Brain microvascular endothelial cell (primary cell): Measurements from ENCODE around the gene RIPOR3.

Source experiments
- DNase-seq: peaks from one replicate; pipeline ENCODE4 v3.0.0-alpha.2; 2020
- H3K27ac ChIP-seq: fragments of 250-450 bp; sonication (Bioruptor Pico); 2 replicates; pipeline ENCODE4 v1.5.1; 2020; ENCODE audit warnings: mild to moderate bottlenecking, moderate library complexity
- H3K27me3 ChIP-seq: fragments of 250-450 bp; sonication (Bioruptor Pico); replicated peaks from 2 replicates; pipeline ENCODE4 v1.5.1; 2020; ENCODE audit warnings: mild to moderate bottlenecking
- H3K36me3 ChIP-seq: fragments of 250-450 bp; sonication (Bioruptor Pico); replicated peaks from 2 replicates; pipeline ENCODE4 v1.5.1; 2020; ENCODE audit warnings: mild to moderate bottlenecking
- H3K4me3 ChIP-seq: 2 replicates; pipeline ENCODE4 v1.5.1; 2011; ENCODE audit warnings: low read depth, mild to moderate bottlenecking, control low read depth, low read length, moderate library complexity
- in situ Hi-C: cut with HindIII; loops from 2 replicates; pipeline ENCODE4 v1.10.0; 2017; ENCODE audit warnings: low sequenced_read_pairs, low pct_ligation_motif_present
- TF ChIP-seq, protein P1 (sequence below): IDR thresholded peaks from 2 replicates; pipeline ENCODE4 v1.5.1; 2011; ENCODE audit warnings: low read depth, mild to moderate bottlenecking, moderate library complexity, low read length, control low read depth, inconsistent platforms; ENCODE audit errors: missing control alignments

Gene RIPOR3

DNA sequence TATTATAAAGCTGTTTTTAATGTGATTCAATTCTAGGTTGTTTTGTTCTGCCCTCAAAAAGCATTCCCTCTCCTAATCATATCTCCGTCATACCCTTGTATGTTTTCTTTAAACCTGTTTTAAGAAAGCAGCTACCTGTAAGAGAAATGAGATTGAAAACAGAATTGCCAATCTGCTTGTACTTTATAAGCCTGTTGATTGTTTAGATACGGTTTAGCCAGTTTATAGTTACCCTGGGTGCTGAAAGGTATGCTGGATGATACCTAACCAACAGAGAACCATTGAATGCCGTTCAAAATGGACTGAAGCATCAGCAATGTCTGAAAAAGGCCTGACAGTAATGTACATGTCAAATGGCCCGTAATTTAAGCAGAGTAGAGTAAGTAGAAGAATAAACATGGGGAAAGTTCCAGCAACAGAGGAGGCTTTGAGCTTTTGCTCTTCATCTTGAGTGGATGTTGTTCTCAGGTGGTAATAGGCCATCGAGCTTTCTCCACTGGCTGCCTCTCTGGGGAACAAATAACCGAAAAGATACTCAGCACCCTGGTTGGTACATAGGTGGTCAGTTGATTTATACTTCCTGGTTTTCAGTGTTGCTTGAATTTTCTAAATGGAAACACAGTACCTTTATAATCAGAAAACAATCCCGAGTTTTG, 153.7 kb downstream of the RIPOR3 start:
- in situ Hi-C loops, result no loop called here
- Histone ChIP-seq H3K4me3 (no peak overlapping the region), H3K27ac (no peak overlapping the region), H3K27me3 (no peaks in the 10 kb centered on the region), H3K36me3 (peaks cover 4% of the 10 kb centered on the region)
- TF ChIP-seq, protein P1, sequence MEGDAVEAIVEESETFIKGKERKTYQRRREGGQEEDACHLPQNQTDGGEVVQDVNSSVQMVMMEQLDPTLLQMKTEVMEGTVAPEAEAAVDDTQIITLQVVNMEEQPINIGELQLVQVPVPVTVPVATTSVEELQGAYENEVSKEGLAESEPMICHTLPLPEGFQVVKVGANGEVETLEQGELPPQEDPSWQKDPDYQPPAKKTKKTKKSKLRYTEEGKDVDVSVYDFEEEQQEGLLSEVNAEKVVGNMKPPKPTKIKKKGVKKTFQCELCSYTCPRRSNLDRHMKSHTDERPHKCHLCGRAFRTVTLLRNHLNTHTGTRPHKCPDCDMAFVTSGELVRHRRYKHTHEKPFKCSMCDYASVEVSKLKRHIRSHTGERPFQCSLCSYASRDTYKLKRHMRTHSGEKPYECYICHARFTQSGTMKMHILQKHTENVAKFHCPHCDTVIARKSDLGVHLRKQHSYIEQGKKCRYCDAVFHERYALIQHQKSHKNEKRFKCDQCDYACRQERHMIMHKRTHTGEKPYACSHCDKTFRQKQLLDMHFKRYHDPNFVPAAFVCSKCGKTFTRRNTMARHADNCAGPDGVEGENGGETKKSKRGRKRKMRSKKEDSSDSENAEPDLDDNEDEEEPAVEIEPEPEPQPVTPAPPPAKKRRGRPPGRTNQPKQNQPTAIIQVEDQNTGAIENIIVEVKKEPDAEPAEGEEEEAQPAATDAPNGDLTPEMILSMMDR, result no peak
- DNase-seq, result no peak

DNA sequence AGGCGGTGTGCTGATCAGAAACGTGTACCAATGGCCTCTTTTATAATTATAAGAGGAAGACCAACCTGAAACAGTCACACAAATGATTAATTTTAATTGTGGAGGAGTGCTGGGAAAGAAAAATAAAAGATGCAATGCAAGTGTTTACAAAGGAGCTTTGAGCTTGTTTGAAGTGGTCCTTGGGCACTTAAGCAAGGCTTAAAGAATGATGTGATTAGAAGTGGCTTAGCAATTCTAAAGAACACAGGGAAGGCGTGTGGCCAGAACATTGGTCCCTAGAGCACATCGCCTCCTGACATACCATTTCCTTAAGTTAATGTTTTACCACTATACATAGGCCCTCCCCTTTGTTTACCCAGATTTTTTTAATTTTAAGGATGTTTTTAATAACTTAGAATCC, 155.0 kb downstream of the RIPOR3 start:
- no peak for DNase-seq
- in situ Hi-C loops, result no loop called here
- TF ChIP-seq, protein P1, result no peak

More for the DNA sequence above, 155.0 kb downstream of the RIPOR3 start:
- Histone ChIP-seq H3K4me3 (no peak overlapping the region), H3K27ac (no peak overlapping the region), H3K36me3 (peaks cover 4% of the 10 kb centered on the region), H3K27me3 (no peaks in the 10 kb centered on the region)
